Left cardiac atrium (tissue), 4 donors: ENCODE data around the gene CSMD2. TPM values are rescaled to one million over a fixed set of nuclear protein-coding genes. Genes with fewer than 3 reads are reported as not detected.

Experiments
- ATAC-seq, 2 donors: fragments of 200-7000 bp; cut with Tn5 transposase; one replicate each; pipeline ENCODE4 v1.9.1; 2020; ENCODE audit warnings: mild to moderate bottlenecking in 2 of 2, moderate library complexity in 2 of 2
- DNase-seq: peaks from one replicate; pipeline ENCODE4 v3.0.0-alpha.2; 2020
- intact Hi-C, 2 donors: fragments of 100-400 bp; cut with DNase I; formaldehyde crosslinking; loops; one replicate each; pipeline versions ENCODE4 v1.14.1 to v1.15.1; 2022 to 2023
- total RNA-seq, 2 donors: library from RNA; stranded (reverse); fragmentation: NEBNext Ultra II Directional; extraction: Animal tissue kit (Norgen Biotek cat#: 25700); gene quantifications; one replicate each; pipeline ENCODE4 v1.2.1, GENCODE V29; 2021
- donor health status: DM: no; HTN: yes; CAD: no.
- donor health status: DM: no; HTN: yes; CAD: no; lungs with severe emphysema.
- donor health status: DM: yes; HTN: yes; CAD: no.
- donor health status: Dilated cardiomyopathy.

CSMD2 gene
- total RNA-seq, 2 donors from 2014 or later, result 0.29 to 0.58 TPM

GRCh38 chr1:33494929-33495328 lies 670.1 kb downstream of the CSMD2 start:
- no peak for ATAC-seq
- no peak for DNase-seq
- intact Hi-C loops, result loop anchor here in 1 of 2 donors (10.0 kb wide), 1 partner anchor 120 kb away; no protein-coding TSS in a partner anchor

DNA sequence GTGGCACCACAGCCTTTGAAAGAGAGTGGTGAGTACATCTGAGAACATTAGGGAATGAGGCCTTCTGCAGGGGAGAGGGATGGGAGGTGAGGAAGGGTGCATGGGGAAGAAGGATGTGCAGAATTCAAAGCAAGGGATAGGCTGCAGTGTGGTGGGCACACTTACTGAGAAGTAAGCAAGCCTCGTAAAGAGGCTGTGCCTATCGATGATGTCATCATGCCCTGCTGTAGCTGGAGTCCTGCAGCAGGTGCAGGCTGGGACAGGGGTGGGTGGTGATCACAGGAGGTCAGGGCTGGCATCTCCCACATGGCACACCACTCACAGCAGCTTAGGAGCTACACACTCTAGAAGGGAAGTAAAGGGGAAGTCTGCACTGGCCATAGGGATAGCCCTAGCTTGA lies 676.4 kb downstream of the CSMD2 start:
- intact Hi-C loops, result no loop called here
- no peak for DNase-seq
- ATAC-seq, result no peak

GRCh38 chr1:33482412-33482811 lies 682.6 kb downstream of the CSMD2 start:
- intact Hi-C loops, result no loop called here
- no peak for DNase-seq
- ATAC-seq, result no peak

- no peak for ATAC-seq
- intact Hi-C loops, result no loop called here
- DNase-seq, result no peak
Observed at GRCh38 chr1:33477451-33477850, 687.6 kb downstream of the CSMD2 start.

- intact Hi-C loops, result loop anchor here in 1 of 2 donors (5.0 kb wide), 1 partner anchor 138 kb away; no protein-coding TSS in a partner anchor
- peak; percentile 20 to 32 for ATAC-seq
- no peak for DNase-seq
Observed at GRCh38 chr1:33473900-33474299, 691.1 kb downstream of the CSMD2 start.

GRCh38 chr1:33472269-33472980 lies 692.6 kb downstream of the CSMD2 start, which contains the start of gene ZSCAN20:
Gene ZSCAN20 (plus strand): TSS chr1:33472645. CDS start chr1:33479289, 6,644 bp downstream.
- ATAC-seq (peak; percentile 92 to 94), DNase-seq (peak; percentile 99)
- intact Hi-C loops, result loop anchor here in 1 of 2 donors (5.0 kb wide), 1 partner anchor 140 kb away; no protein-coding TSS in a partner anchor

GRCh38 chr1:33471416-33471815 lies 693.6 kb downstream of the CSMD2 start:
- no peak for ATAC-seq
- DNase-seq, result no peak
- intact Hi-C loops, result loop anchor here in 1 of 2 donors (5.0 kb wide), 1 partner anchor 141 kb away; no protein-coding TSS in a partner anchor

- DNase-seq (peak; percentile 75), ATAC-seq (peak; percentile 60 to 71)
- intact Hi-C loops, result loop anchor here in 1 of 2 donors (5.0 kb wide), 1 partner anchor 142 kb away; no protein-coding TSS in a partner anchor
Observed at GRCh38 chr1:33470495-33471012, 694.5 kb downstream of the CSMD2 start.

GRCh38 chr1:33469691-33470090 lies 695.3 kb downstream of the CSMD2 start:
- DNase-seq (no peak), ATAC-seq (no peak)
- intact Hi-C loops, result loop anchor here (5.0 to 10.0 kb wide), 5 partner anchors 97 to 255 kb away; no protein-coding TSS in a partner anchor

DNA sequence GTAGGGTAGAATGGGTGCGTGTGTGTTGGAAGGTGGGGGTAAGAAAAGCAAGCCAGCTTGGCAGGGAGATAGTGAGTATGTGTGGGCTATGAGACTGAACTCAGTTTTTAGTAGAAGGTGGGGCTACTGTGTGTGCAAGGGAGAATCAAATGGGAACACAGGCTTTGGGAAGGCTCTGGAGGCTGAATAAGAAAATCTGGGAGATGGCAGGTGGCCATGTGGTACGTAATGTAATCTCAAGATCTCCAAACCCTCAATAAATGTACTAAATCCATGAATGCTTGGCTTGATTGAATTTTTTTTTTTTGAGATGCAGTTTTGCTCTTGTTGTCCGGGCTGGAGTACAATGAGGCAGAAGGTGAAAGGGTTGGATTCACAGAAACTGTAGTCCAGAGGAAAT lies 696.1 kb downstream of the CSMD2 start:
- no peak for ATAC-seq
- intact Hi-C loops, result loop anchor here (5.0 to 10.0 kb wide), 4 partner anchors 97 to 254 kb away; no protein-coding TSS in a partner anchor
- DNase-seq, result no peak

DNA sequence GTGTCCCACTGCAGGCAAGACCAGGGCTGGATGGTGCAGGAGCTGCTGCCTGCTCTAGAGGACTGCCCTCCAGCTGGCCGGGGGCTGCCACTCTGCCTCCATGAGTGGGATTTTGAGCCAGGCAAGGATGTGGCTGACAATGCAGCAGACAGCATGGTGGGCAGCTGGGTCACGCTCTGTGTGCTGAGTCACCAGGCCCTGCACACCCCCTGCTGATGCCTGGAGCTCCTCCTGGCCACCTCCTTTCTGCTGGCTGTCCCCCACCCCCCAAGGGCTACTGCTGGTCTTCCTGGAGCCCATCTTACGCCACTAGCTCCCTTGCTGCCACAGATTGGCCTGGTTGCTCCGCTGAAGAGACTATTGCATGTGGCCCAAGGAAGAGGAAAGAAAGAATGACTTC lies 696.5 kb downstream of the CSMD2 start:
- intact Hi-C loops, result loop anchor here (5.0 to 10.0 kb wide), 4 partner anchors 96 to 254 kb away; no protein-coding TSS in a partner anchor
- no peak for DNase-seq
- no peak for ATAC-seq

DNA sequence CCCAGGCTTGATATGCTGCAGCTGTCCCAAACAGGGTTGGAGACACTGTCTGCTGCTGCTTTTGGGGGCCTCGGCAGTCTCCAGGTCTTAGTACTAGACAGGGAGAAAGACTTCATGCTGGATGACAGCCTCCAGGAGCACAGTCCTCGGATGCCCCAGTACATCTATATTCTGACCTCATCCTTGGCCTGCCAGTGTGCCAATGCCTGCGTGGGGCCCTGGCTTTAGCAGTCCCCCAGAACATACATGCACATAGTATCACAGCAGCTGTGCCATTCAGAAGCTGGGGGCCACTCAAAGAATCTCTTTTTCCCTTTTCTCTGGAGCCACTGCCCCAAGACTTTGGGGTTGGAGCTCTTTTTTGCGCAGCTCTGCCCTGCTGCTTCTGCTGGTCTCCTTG lies 697.0 kb downstream of the CSMD2 start:
- ATAC-seq (no peak), DNase-seq (no peak)
- intact Hi-C loops, result loop anchor here (5.0 to 10.0 kb wide), 4 partner anchors 96 to 253 kb away; no protein-coding TSS in a partner anchor

DNA sequence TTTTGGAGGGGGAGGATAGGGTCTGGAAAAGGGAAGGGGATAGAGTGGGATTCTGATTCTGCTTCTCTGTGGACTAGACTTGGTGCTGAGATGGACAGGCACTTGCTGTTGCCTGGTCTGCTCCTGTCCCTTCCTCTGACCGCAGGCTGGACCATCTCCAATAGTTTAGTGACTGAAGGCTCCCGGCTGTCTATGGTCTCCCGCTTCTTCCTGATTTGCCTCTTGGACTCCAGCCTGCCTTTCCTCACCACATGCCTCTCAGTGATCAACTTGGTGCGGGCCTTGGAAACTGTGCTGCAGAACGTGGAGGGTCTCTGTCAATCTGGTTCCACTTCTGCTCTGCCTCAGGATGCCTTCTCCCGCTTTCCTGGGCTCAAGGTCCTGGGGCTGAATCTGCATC lies 698.9 kb downstream of the CSMD2 start:
- intact Hi-C loops, result loop anchor here (5.0 to 10.0 kb wide), 4 partner anchors 94 to 251 kb away; no protein-coding TSS in a partner anchor
- DNase-seq (peak; percentile 42), ATAC-seq (peak; percentile 24 to 26)

GRCh38 chr1:33465316-33465715 lies 699.7 kb downstream of the CSMD2 start:
- intact Hi-C loops, result loop anchor here (5.0 to 10.0 kb wide), 4 partner anchors 93 to 251 kb away; no protein-coding TSS in a partner anchor
- no peak for ATAC-seq
- DNase-seq, result no peak

DNA sequence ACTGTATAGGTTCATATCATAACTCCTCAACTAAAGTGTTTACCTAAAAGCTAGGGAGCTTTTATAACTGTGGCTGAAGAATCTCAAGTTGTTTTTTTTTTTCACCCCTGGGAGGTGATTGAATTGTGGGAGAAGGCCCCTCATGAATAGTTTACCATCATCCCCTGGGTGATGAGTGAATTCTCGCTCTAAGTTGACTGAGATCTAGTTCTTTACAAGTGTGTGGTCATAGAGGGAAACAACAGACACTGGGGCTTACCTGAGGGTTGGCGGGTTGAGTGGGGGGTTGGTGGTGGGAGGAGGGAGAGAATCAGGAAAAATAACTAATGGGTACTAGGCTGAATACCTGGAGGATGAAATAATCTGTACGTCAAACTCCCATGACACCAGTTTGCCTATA lies 700.5 kb downstream of the CSMD2 start:
- intact Hi-C loops, result loop anchor here in 1 of 2 donors (10.0 kb wide), 1 partner anchor 250 kb away; no protein-coding TSS in a partner anchor
- ATAC-seq, result no peak
- DNase-seq, result no peak

Other genes with a start within 250 kb of the CSMD2 start
- gene C1orf94, start 11.7 kb upstream of the CSMD2 start, total RNA-seq, result not detected